Keratinocyte (primary cell): ENCODE data around the gene KCNT2. TPM values are rescaled to one million over a fixed set of nuclear protein-coding genes. Genes with fewer than 3 reads are reported as not detected.

Experiments used
- DNase-seq: peaks from one replicate; pipeline ENCODE4 v3.0.0-alpha.2; 2011; ENCODE audit warnings: low read depth, missing footprints, low spot score
- FAIRE-seq: peaks from 2 replicates; lab custom pipeline; 2011; peaks lifted over from hg19 to GRCh38; lab: Jason Lieb, UNC
- H2AFZ ChIP-seq: 2 replicates; pipeline ENCODE4 v1.6.0; 2012; ENCODE audit warnings: low read length, control low read depth, inconsistent platforms; ENCODE audit not compliant: control insufficient read depth
- H3K27ac ChIP-seq: 2 replicates; pipeline ENCODE4 v1.5.1; 2011; ENCODE audit warnings: low read length; ENCODE audit not compliant: control insufficient read depth, insufficient read depth
- H3K27me3 ChIP-seq: 3 replicates; pipeline ENCODE4 v1.6.0; 2011; ENCODE audit warnings: low read length; ENCODE audit not compliant: control insufficient read depth, insufficient read depth; ENCODE audit errors: extremely low read depth
- H3K36me3 ChIP-seq, 2 experiments: 2 replicates in 1 of 2; 3 replicates in 1 of 2; pipeline ENCODE4 v1.5.1; 2011; ENCODE audit warnings: low read length in 2 of 2, mild to moderate bottlenecking in 1 of 2; ENCODE audit not compliant: control insufficient read depth in 2 of 2, insufficient read depth in 2 of 2; ENCODE audit errors: extremely low read depth in 1 of 2
- H3K4me1 ChIP-seq: 3 replicates; pipeline ENCODE4 v1.5.1; 2011; ENCODE audit warnings: low read length; ENCODE audit not compliant: control insufficient read depth, insufficient read depth; ENCODE audit errors: extremely low read depth
- H3K4me2 ChIP-seq: 3 replicates; pipeline ENCODE4 v1.6.0; 2011; ENCODE audit warnings: low read depth, low read length; ENCODE audit not compliant: control insufficient read depth, insufficient read depth; ENCODE audit errors: extremely low read depth
- H3K4me3 ChIP-seq, 3 experiments: fragments of 200-600 bp in 1 of 3; sonication (generic) in 1 of 3; 2 replicates in 2 of 3; 3 replicates in 1 of 3; pipeline ENCODE4 v1.5.1; 2011 to 2016; ENCODE audit warnings: low read length in 3 of 3, mild to moderate bottlenecking in 3 of 3, control low read depth in 2 of 3, inconsistent platforms in 1 of 3, low read depth in 1 of 3, mixed read lengths in 1 of 3, mixed run types in 1 of 3, moderate library complexity in 1 of 3; ENCODE audit not compliant: control insufficient read depth in 2 of 3, insufficient read depth in 2 of 3; ENCODE audit errors: extremely low read depth in 1 of 3
- H3K79me2 ChIP-seq: 2 replicates; pipeline ENCODE4 v1.6.0; 2012; ENCODE audit warnings: low read length; ENCODE audit not compliant: control insufficient read depth, insufficient read depth
- H3K9ac ChIP-seq: 3 replicates; pipeline ENCODE4 v1.6.0; 2011; ENCODE audit warnings: low read length; ENCODE audit not compliant: control insufficient read depth, insufficient read depth; ENCODE audit errors: extremely low read depth
- H3K9me1 ChIP-seq: 3 replicates; pipeline ENCODE4 v1.6.0; 2011; ENCODE audit warnings: low read length; ENCODE audit not compliant: control insufficient read depth, insufficient read depth; ENCODE audit errors: extremely low read depth
- H3K9me3 ChIP-seq: 2 replicates; pipeline ENCODE4 v1.5.1; 2012; ENCODE audit warnings: low read depth, low read length; ENCODE audit not compliant: control insufficient read depth
- H4K20me1 ChIP-seq: 3 replicates; pipeline ENCODE4 v1.6.0; 2011; ENCODE audit warnings: low read length; ENCODE audit not compliant: control insufficient read depth, insufficient read depth; ENCODE audit errors: extremely low read depth
- CTCF ChIP-seq, 3 experiments: IDR thresholded peaks in 1 of 3; conservative IDR thresholded peaks in 1 of 3; optimal IDR thresholded peaks in 1 of 3; 2 replicates in 2 of 3; 3 replicates in 1 of 3; pipeline versions ENCODE3 to v1.5.1; 2011; ENCODE audit warnings: low read length in 3 of 3, mild to moderate bottlenecking in 3 of 3, moderate library complexity in 2 of 3, control low read depth in 1 of 3, inconsistent platforms in 1 of 3; ENCODE audit not compliant: insufficient read depth in 2 of 3; ENCODE audit errors: extremely low read depth in 1 of 3
- EZH2 ChIP-seq: IDR thresholded peaks from one replicate; pipeline ENCODE4 v1.6.1; 2012; ENCODE audit warnings: inconsistent platforms, mild to moderate bottlenecking, low read length, moderate library complexity
- dilution Hi-C: fragments of 300-500 bp; cut with MboI; formaldehyde crosslinking; loops from one replicate; pipeline ENCODE4 v1.7.0; 2020; ENCODE audit warnings: low sequenced_read_pairs; ENCODE audit not compliant: extremely low pct_ligation_motif_present
- polyA plus RNA-seq, 5 experiments: library from polyadenylated mRNA; depleted of rRNA in 3 of 5; stranded (reverse) in 3 of 5; stranded (forward) in 1 of 5; unstranded in 1 of 5; fragments of >200 nt; gene quantifications; 1 replicate in 1 of 5; 2 replicates in 3 of 5; 3 replicates in 1 of 5; pipeline versions ENCODE4 v1.2.1 to v1.2.3, GENCODE V29; 2011 to 2012; ENCODE audit warnings: missing spikeins in 2 of 5, low read depth in 1 of 5, low replicate concordance in 1 of 5

The KCNT2 gene
- polyA plus RNA-seq, 1 donor (not counting 4 experiments of a cell fraction or from before 2014, with no cell fraction given) = not detected

GRCh38 chr1:196467230-196467925 lies 140.9 kb downstream of the KCNT2 start:
- dilution Hi-C loops = no loop called here
- Histone ChIP-seq H3K4me1 (peaks cover 19% of the 10 kb centered on the region), H3K27me3 (no peaks in the 10 kb centered on the region), H3K9ac (no peak overlapping the region), H3K27ac (no peak overlapping the region), H3K4me3 (no peak overlapping the region), H3K9me3 (no peaks in the 10 kb centered on the region), H4K20me1 (no peaks in the 10 kb centered on the region), H3K9me1 (no peaks in the 10 kb centered on the region), H2AFZ (no peak overlapping the region), H3K36me3 (no peaks in the 10 kb centered on the region), H3K79me2 (no peaks in the 10 kb centered on the region), H3K4me2 (peak overlapping the region; percentile 58)
- TF ChIP-seq CTCF (optimal IDR thresholded peaks at IDR 0.05 in 1 of 3, IDR thresholded peaks at IDR 0.05 in 1 of 3, conservative IDR thresholded peaks at IDR 0.05 in 1 of 3; ENCODE audit: extremely low read depth in 1 of 3, insufficient read depth in 2 of 3, low read length in 3 of 3) (no peak), EZH2 (no peak)
- no peak for DNase-seq
- FAIRE-seq = no peak

- H3K9ac ChIP-seq = no peak overlapping the region
- no peaks in the 10 kb centered on the region for H3K9me1 ChIP-seq
- no peaks in the 10 kb centered on the region for H3K9me3 ChIP-seq
- H3K4me1 ChIP-seq = peaks cover 19% of the 10 kb centered on the region
- H3K79me2 ChIP-seq = no peaks in the 10 kb centered on the region
- DNase-seq = peak; percentile 36
- H3K27me3 ChIP-seq = no peaks in the 10 kb centered on the region
- peak overlapping the region in 1 of 3 experiments; percentile 35 for H3K4me3 ChIP-seq
- H4K20me1 ChIP-seq = no peaks in the 10 kb centered on the region
- no peak overlapping the region for H3K27ac ChIP-seq
- FAIRE-seq = peak; percentile 82
- no peak for TF ChIP-seq EZH2
- no peak for TF ChIP-seq CTCF (optimal IDR thresholded peaks at IDR 0.05 in 1 of 3, IDR thresholded peaks at IDR 0.05 in 1 of 3, conservative IDR thresholded peaks at IDR 0.05 in 1 of 3; ENCODE audit: extremely low read depth in 1 of 3, insufficient read depth in 2 of 3, low read length in 3 of 3)
- H2AFZ ChIP-seq = no peak overlapping the region
- dilution Hi-C loops = no loop called here
- H3K36me3 ChIP-seq = no peaks in the 10 kb centered on the region
- peak overlapping the region; percentile 58 for H3K4me2 ChIP-seq
These were observed 141.6 kb downstream of the KCNT2 start for GRCh38 chr1:196466654-196467053.
